Measurements from ENCODE around the gene ANKRD13D. TPM values are rescaled to one million over a fixed set of nuclear protein-coding genes. Genes with fewer than 3 reads are reported as not detected.

ANKRD13D gene
- total and polyA plus RNA-seq, 11 donors: 7.6 to 43.6 (median 12.8) TPM

- H3K27me3 ChIP-seq: no peaks in the 10 kb centered on the region
- no peaks in the 10 kb centered on the region for H3K9me3 ChIP-seq
- TF ChIP-seq CTCF (IDR thresholded peaks at IDR 0.05) (no peak), POLR2A (IDR thresholded peaks at IDR 0.05) (no peak)
- H3K4me1 ChIP-seq: peaks cover 0 to 27% (median 12%) of the 10 kb centered on the region in 12 donors
- intact Hi-C loops (cut with DNase I): loop anchor here in 3 of 10 donors (10.0 kb wide), 1 partner anchor 229 kb away; no protein-coding TSS in a partner anchor
- H3K27ac ChIP-seq: no peak overlapping the region
- DNase-seq: no peak
- no peak for ATAC-seq
- H3K36me3 ChIP-seq: peaks cover 0 to 18% (median 8%) of the 10 kb centered on the region in 9 donors
- no peak overlapping the region for H3K4me3 ChIP-seq
- WGBS, 4 donors: 92 to 100% (median 99%) methylated on average over 2 of the region's 2 CpGs
Observed at GRCh38 chr11:67314218-67314617, 25.1 kb downstream of the ANKRD13D start.

DNA sequence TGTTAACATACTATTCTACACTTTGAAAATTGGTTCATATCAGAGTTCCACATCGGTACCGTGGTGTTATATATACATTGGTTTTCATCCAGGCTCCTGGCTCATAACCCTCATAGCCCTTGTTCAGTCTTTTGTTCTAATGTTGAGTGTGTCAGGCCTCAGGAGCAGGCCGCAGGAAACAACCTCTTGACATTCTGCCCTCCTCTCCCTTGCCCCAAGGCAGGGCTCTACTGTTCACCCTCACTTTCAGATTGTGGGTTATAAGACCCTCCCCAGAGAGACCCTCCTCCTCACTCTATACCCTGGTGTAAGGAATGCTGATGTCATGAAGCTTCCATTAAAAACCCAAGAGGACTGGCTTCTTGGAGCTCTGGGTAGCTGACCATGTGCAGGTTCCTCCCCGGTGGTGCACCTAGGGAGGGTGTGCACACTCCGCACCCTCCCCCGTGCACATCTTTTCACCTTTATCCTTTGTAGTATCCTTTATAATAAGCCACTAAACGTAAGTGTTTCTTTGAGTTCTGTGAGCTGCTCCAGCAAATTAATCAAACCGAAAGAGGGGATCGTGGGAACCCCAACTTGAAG lies 26.3 kb downstream of the ANKRD13D start:
- Histone ChIP-seq H3K4me1 (peaks cover 0 to 27% (median 12%) of the 10 kb centered on the region in 12 donors), H3K27ac (no peak overlapping the region), H3K36me3 (peaks cover 0 to 6% (median 0%) of the 10 kb centered on the region in 9 donors), H3K27me3 (no peaks in the 10 kb centered on the region), H3K9me3 (no peaks in the 10 kb centered on the region), H3K4me3 (no peak overlapping the region)
- TF ChIP-seq POLR2A (IDR thresholded peaks at IDR 0.05): no peak
- TF ChIP-seq CTCF (IDR thresholded peaks at IDR 0.05): no peak
- ATAC-seq (no peak), DNase-seq (no peak)
- intact Hi-C loops (cut with DNase I): loop anchor here in 4 of 10 donors (5.0 to 10.0 kb wide), 2 partner anchors 231 to 233 kb away; no protein-coding TSS in a partner anchor
- WGBS, 4 donors: 80 to 90% (median 86%) methylated on average over 9 of the region's 9 CpGs

DNA sequence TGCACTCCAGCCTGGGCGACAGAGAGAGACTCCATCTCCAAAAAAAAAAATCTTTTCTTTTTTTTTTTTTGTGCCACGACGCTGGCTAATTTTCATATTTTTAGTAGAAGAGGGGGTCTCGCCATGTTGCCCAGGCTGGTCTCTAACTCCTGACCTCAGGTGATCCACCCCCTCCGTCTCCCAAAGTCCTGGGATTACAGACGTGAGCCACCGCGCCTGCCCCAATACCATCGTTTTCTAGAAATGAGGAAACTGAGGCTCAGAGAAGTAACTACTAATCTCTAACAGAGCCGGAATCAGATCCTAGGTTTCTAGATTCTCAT lies 27.7 kb downstream of the ANKRD13D start:
- Histone ChIP-seq H3K27me3 (no peaks in the 10 kb centered on the region), H3K4me1 (peaks cover 0 to 27% (median 12%) of the 10 kb centered on the region in 12 donors), H3K27ac (peak overlapping the region; percentile 68 to 98 (median 95)), H3K36me3 (peaks cover 0 to 5% (median 0%) of the 10 kb centered on the region in 9 donors), H3K4me3 (peak overlapping the region; percentile 69 to 97 (median 84)), H3K9me3 (no peaks in the 10 kb centered on the region)
- WGBS, 4 donors: 0 to 3% (median 1%) methylated on average over 10 of the region's 10 CpGs
- no peak for ATAC-seq
- TF ChIP-seq CTCF (IDR thresholded peaks at IDR 0.05) (no peak), POLR2A (IDR thresholded peaks at IDR 0.05) (no peak)
- intact Hi-C loops (cut with DNase I): loop anchor here (1.0 to 10.0 kb wide), 10 partner anchors 28 to 236 kb away; partner anchors contain the start of genes GRK2 (in 6 of the 10) and ANKRD13D (in 1 of the 10)
- DNase-seq: no peak

DNA sequence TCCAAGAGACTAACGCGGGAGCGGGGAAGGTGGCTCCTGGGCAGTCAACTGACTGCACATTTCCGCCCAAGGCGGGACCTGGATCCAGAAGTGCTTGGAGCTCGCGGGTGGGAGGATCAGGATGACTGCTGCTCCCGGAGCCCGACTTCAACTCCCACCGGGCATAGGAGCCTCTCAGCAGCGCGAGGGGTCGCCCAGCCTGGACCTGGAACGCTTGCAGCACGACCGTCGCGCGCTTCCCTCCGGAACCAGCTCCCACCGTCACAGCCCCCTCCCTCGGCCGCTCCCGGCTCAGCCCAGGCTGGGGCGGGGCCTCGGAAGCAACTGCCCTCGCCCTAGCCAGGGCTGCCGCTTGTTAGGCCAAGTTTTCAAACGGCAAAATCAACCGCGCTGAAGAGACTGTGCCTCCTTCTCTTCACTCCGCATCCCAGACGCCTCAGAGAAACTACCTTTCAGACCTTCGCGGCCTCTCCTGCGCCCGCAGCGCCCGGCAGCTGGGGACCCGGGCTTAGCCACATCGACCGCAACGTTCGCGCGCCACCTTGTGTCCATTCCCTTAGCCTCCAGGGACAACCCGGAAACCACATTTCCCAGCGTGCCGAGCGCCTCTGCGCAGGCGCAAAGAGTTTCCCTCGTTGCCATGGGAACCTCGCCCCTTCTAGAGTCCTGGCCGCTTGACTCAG lies 28.2 kb downstream of the ANKRD13D start:
- no peaks in the 10 kb centered on the region for H3K9me3 ChIP-seq
- H3K27me3 ChIP-seq: no peaks in the 10 kb centered on the region
- 0 to 1% (median 0%) methylated on average over 29 to 55 of the region's 55 CpGs for WGBS, 4 donors
- H3K27ac ChIP-seq: peak overlapping the region; percentile 68 to 98 (median 95)
- peak; percentile 92 to 96 (median 94) for ATAC-seq
- TF ChIP-seq CTCF (IDR thresholded peaks at IDR 0.05) (peak; percentile 86 to 99 (median 97)), POLR2A (IDR thresholded peaks at IDR 0.05) (peak in 1 of 2 donors; percentile 63)
- H3K4me3 ChIP-seq: peak overlapping the region; percentile 69 to 97 (median 84)
- DNase-seq: peak; percentile 94 to 98 (median 96)
- H3K36me3 ChIP-seq: peaks cover 0 to 5% (median 0%) of the 10 kb centered on the region in 9 donors
- H3K4me1 ChIP-seq: peaks cover 0 to 26% (median 12%) of the 10 kb centered on the region in 12 donors
- intact Hi-C loops (cut with DNase I): loop anchor here (1.0 to 10.0 kb wide), 10 partner anchors 29 to 237 kb away; partner anchors contain the start of genes GRK2 (in 6 of the 10) and ANKRD13D (in 1 of the 10)

Measured in heart left ventricle (tissue), 16 donors.